ENCODE measurements around the gene KCNK7. TPM values are rescaled to one million over a fixed set of nuclear protein-coding genes. Genes with fewer than 3 reads are reported as not detected.

The KCNK7 gene
- total RNA-seq, 1 experiment from 2014 or later: 1.8 TPM

- no peaks in the 10 kb centered on the region; the same call in 1 of the 2 replicates for H3K27me3 ChIP-seq (ENCODE audit: insufficient read depth, low read length)
- no peak overlapping the region for H2BK20ac ChIP-seq (ENCODE audit: low read depth, low read length, poor library complexity, severe bottlenecking)
- Mint-ChIP-seq H3K27me3 (ENCODE audit: low read depth) (peaks cover 53% of the 10 kb centered on the region), H3K4me1 (peaks cover 55 to 70% of the 10 kb centered on the region in 2 experiments), H3K27ac (no peak overlapping the region), H3K4me3 (peak overlapping the region; percentile 60 to 84), H3K36me3 (ENCODE audit: insufficient read depth in 1 of 3, low read depth in 3 of 3) (no peaks in the 10 kb centered on the region), H3K9me3 (no peaks in the 10 kb centered on the region; a peak in 1 of 5 replicates)
- H3K14ac ChIP-seq (ENCODE audit: insufficient read depth, low read length): no peak overlapping the region
- no peaks in the 10 kb centered on the region for H3K79me1 ChIP-seq (ENCODE audit: insufficient read depth, low read depth, low read length, poor library complexity, severe bottlenecking)
- H4K8ac ChIP-seq (replicated peaks; ENCODE audit: insufficient read length, low read depth, low read length): no peak overlapping the region
- no peak overlapping the region for H3K23ac ChIP-seq (ENCODE audit: insufficient read length, low read depth, low read length)
- no peak overlapping the region for H2BK120ac ChIP-seq (ENCODE audit: low read depth, low read length, poor library complexity, severe bottlenecking)
- no peak overlapping the region for H3K18ac ChIP-seq (ENCODE audit: insufficient read length, low read depth, low read length)
- no peaks in the 10 kb centered on the region for H3K79me2 ChIP-seq (ENCODE audit: insufficient read depth, low read length)
- no peak overlapping the region for H2BK15ac ChIP-seq (ENCODE audit: low read depth, low read length)
- H2BK12ac ChIP-seq (ENCODE audit: insufficient read length, low read depth, low read length): no peak overlapping the region
- H3K27ac ChIP-seq (ENCODE audit: insufficient read length, low read depth, low read length): no peak overlapping the region
- no peak overlapping the region for H3K56ac ChIP-seq (ENCODE audit: insufficient read length, low read depth, low read length)
- H2BK5ac ChIP-seq (ENCODE audit: insufficient read length, low read length): no peak overlapping the region
- WGBS (ENCODE audit: extremely low coverage, insufficient read length, low lambda C conversion rate): no CpG with 5 or more reads among the region's 12 CpGs
- no peak for TF ChIP-seq CTCF (conservative IDR thresholded peaks at IDR 0.05)
- H3K4me2 ChIP-seq (ENCODE audit: insufficient read depth, insufficient read length, low read length): peak overlapping the region; percentile 28
- no peak overlapping the region for H4K91ac ChIP-seq (ENCODE audit: insufficient read length, low read depth, low read length)
- H2AK5ac ChIP-seq (ENCODE audit: insufficient read length, low read length): no peak overlapping the region
- H3K9ac ChIP-seq (ENCODE audit: extremely low read depth, insufficient read length, low read length): no peak overlapping the region
- H3T11ph ChIP-seq (ENCODE audit: low read length): no peak overlapping the region
- no peak overlapping the region for H2AFZ ChIP-seq (ENCODE audit: low read length)
- H3K23me2 ChIP-seq (ENCODE audit: insufficient read length, low read depth, low read length, poor library complexity, severe bottlenecking): no peaks in the 10 kb centered on the region
- H3K4ac ChIP-seq (ENCODE audit: low read depth, low read length): no peak overlapping the region
- no peaks in the 10 kb centered on the region for H4K20me1 ChIP-seq (ENCODE audit: control insufficient read depth, insufficient read depth, insufficient read length)
- no peaks in the 10 kb centered on the region for H3K9me3 ChIP-seq (ENCODE audit: control insufficient read depth, low read depth, low read length)
- H4K5ac ChIP-seq (ENCODE audit: insufficient read length, low read depth, low read length): no peak overlapping the region
- H3K4me1 ChIP-seq (ENCODE audit: insufficient read depth, low read length): peaks cover 11% of the 10 kb centered on the region; the same call in 1 of the 2 replicates
- no peak for DNase-seq
These were observed 38.9 kb downstream of the KCNK7 start for GRCh38 chr11:65556470-65557279.
